Fibroblast of skin of back (primary cell): ENCODE data around the gene TNRC6C.
A peak's percentile ranks its signal among the peaks of the same experiment; 100 is the strongest.

ENCODE experiments used
- DNase-seq: peaks from one replicate; pipeline ENCODE4 v3.0.0-alpha.2; 2013

TNRC6C gene

DNA sequence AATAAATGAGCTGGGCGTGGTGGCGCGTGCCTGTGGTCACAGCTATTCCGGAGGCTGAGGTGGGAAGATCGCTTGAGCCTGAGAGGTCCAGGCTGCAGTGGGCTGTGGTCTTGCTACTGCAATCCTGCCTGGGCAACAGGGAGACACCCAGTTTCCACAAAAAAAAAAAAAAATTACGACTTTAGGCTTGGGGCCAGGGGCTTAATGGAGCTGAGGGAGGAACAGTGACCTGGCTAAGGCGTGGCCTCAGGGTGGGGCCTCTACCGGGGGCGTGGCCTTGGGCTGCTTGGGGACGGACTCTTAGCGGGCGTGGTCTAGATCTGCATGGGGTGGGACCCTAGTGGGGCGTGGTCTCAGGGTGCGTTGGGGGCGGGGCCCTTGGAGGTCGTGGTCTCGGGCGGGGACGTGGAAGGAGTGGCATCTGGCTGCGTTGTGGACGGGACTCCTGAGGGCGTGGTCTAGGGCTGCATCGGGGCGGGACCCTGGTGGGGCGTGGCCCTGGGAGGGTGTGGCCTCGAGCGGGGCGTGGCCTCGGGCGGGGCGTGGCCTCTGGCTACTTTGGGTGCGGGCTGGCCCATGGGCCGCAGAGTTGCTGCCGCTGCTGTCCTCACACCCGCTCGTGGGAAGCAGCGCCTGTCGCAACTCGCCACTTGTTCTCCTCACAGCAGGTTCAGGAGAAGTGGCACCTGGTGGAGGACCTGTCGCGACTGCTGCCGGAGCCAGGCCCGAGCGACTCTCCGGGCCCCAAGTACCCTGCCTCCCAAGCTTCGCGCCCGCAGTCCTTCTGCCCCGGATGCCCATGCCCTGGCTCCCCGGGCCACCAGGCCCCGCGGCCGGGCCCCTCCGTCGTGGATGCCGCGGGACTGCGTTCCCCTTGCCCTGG is 181.9 kb downstream of the TNRC6C start:
- DNase-seq: peak; percentile 58

DNA sequence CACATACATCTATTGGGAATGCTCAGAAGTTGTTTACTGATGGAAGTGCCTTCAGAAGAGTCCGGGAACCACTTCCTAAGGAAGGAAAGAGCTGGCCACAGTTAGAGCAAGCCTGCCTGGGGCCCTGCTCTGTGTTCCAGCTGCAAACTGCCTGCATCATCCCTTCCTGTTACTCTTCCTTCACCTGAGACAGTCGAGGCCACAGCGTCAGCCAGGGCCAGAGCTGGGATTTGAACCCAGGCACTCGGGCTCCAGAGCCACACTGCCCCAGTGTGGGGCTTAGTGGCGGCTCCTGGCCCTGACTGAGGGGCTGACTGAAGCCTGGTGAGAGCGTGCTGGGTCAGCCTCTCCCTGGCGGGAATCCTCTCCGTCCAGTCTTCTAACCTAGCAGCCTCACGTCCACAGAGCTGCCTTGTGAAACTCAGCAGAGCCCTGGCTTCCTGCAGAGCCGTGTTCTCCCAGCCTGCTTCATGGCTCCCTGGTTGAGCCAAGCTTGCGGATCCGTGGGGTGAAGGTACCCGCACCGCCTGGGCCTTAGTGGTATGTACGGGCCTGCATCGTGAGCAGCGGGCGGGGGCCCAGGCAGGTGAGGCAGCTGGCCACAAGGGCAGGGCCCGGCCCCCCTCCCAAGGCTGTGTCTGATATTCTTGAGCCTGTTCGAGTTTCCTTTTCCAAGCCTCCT is 183.1 kb downstream of the TNRC6C start:
- no peak for DNase-seq

DNA sequence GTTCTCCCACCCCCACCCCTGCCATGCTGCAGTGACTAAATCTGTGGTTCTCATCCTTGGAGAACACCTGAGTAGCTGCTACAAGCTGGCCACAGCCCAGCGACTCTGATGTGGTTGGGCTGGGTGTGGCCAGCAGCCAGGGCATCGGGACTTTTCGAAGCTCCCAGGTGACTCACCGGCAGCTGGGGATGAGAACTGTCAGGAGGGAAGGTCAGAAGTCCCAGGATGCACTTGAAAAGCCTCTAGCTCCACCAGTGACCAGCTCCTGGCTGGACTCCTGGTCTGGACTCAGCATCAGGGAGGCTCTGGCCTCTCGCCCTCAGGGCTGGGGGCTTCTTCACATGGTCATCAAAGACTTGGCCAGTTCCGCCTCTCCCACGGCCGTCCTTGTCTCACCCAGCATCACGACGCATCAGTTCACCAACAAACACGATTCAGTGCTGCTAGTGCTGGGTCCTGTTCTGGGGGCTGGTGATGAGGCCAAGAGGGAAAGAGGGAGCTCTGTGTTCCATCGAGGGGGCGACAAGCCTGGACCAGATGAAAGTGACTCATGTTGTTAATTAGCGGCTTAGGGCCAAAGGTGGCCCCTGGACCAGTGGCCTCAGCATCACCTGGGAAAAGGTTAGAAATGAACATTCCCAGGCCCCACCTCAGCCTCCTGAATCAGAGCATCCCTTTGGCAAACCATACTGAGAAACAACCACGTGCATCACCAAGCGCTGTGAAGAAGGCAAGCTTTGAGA is 183.8 kb downstream of the TNRC6C start:
- DNase-seq: peak; percentile 24

DNA sequence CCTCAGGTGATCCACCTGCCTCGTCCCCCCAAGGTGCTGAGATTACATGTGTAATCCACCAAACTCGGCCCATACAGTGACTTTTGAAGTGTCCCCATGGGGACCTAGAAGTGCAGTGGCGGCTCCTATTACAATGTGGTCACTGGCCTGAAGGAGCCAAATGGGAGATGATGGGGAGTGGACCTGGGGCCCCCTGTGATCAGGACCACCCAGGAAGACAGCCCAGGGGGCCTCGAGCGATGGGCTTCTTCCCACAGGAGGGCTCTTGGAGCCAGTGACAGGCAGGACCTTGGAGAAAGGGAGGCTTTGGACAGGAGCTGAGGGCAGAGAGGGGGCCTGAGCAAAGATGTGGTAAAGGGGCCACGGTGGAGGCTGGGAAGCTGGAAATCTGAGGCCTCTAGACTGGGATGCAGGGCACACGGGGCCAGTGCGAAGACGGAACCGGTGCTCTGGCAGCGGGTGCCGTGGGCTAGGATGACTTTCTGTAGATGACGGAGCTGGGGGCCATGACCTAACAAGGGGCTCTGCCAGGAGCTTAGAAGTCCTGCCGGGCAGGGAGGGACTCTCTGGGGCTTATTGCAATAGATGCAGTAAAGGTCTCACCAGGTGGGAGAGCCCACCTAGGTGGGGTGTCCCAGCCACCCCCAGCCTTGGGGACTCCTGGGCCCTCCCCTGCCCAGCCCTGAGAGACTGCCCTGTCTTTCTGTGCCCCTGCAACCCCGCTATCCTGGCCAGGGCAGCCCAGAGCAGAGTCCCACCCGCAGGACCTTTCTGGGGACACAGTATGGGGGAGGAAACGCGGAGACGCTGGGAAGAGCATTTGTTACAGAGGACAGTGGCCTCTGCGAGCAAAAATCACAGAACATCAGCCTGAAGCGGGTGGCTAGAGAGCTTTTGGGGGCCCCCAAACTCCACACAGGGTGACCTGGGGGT is 185.0 kb downstream of the TNRC6C start:
- no peak for DNase-seq

DNA sequence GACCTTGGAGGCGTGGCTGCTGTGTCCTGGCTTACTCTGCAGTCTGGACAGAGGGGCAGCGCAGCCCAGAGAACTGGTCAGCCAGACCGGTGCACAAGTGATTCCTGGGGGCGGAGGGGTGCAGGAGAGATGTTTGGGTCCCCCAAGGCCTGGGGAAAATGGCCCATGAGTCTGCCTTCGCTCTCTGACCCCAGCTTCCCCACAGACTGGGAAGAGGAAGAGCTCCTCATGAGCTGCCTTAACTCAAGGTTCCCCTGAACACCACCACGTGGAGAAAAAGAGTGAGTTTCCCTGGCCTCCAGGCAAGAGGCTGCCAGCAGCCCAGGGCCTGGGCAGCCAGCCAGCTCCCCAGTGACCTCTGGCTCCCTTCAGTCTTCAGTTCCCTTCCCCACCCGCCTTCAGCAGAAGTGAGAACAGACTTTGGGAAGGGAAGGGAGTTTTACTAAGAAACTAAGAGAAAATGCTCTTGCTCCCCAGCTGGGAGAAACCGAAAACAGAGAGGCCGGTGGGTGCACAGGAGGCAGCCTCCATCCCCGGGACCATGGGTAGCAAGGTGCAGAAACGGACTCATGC is 185.7 kb downstream of the TNRC6C start:
- DNase-seq: peak; percentile 34

DNA sequence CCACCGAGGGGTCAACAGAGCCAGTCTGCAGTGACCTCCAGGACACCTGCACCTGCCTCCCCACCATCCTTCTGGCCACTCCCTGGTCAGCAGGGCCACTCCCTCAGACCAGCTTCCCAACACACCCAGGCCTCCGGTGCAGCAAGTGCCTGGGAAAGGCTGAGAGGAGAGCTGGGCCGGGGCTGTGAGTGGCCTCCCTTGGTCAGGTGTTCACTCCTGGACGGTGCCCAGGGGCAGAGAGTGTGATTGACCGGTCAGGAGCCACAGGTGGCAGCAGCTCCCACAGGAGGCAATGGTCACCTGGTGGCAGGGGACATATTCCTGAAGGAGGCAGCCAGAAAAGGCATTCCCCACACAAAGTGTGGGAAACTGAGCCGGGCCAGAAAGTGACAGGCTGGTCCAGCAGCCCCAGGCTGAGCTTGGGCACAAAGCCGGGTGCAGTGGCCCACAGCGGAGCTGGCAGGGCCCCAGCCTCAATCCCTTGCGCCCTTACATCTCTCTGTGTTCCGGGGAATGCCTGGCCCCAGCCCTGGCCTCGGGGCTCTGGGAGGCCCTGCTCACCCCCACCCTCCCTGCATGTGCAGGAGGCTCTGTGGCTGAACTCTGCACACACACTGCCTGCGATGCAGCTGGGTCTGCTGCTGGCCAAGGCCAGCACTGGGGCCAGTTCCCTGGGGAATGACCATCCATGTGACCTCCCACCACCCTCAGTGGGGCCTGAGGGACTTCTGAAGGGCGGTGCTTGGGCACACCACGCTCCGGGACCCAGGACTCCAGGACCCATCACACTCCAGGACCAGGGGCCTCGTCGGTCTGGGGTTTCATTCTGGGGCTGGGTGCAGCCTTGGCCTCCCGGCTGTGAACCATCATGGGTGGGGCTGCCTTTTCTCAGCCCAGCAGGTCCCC is 186.5 kb downstream of the TNRC6C start:
- no peak for DNase-seq

DNA sequence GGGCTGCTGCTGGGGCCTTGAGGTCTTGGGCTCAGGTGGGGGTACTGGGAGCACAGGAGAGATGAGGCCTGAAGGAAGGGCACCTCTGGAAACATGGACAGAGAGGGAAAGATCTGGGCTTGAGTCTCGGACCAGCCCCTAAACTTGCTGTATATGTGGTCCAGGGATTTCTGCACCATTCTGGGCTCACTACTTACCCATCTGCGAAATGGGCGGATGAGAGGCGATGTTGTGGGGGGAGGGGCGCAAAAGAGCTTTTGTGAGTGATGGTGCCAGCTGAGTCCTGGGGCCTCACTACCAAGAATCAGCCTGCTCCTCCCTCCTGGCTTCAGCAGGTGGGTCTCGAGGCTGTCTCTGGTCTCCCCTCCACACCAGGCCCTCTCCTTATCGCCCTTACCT is 188.0 kb downstream of the TNRC6C start:
- no peak for DNase-seq

DNA sequence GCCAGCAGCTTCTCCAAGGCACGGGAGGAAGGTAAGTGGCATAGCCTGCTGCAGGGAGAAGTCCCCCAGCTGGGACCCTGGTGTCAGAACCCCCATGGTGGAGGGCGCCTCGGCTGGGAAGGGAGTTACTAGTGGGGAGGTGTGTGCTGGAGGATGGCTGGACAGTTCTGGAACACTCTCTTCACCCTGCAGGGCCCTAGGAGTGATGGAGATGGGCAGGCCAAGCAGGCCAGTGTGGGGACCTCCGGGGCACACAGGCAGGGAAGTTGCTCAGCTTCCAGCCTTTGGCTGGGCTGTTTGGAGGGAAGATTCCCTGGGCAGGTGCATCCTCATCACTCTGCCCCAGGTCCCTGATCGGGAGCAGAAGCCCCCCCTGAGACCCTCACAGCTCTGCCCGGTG is 188.4 kb downstream of the TNRC6C start:
- no peak for DNase-seq

DNA sequence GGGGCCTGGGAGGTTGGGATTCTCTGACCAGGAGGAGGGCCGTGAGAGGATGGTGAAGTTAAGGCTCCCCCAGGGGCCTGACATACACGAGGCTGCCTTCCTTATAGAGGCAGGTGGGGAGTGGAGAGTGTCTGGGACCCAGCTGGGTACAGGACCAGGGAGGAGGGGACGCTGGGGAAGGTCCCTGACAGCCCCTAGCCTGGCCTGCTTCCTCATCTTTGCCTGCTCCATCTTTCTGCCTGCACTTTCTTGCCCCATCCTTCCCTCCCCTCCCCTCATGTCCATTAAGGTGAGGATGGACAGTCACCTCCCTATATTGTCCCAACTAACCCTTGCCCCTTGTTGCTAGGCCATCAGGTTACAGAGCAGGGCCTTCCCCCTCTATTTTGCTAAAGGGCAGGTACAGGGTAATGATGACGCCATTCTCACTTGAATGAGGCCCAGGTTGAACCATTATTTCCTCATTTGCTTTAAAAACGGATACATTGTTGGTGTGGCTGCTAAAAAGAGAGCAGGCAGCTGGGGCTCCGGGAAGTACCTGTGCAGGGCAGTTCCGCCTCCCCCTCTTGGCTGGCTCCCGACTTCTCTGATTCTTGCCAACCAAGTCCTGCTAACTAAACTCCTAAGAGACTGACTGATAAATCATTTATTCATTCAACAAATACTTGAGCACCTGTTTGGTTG is 189.0 kb downstream of the TNRC6C start:
- DNase-seq: no peak

DNA sequence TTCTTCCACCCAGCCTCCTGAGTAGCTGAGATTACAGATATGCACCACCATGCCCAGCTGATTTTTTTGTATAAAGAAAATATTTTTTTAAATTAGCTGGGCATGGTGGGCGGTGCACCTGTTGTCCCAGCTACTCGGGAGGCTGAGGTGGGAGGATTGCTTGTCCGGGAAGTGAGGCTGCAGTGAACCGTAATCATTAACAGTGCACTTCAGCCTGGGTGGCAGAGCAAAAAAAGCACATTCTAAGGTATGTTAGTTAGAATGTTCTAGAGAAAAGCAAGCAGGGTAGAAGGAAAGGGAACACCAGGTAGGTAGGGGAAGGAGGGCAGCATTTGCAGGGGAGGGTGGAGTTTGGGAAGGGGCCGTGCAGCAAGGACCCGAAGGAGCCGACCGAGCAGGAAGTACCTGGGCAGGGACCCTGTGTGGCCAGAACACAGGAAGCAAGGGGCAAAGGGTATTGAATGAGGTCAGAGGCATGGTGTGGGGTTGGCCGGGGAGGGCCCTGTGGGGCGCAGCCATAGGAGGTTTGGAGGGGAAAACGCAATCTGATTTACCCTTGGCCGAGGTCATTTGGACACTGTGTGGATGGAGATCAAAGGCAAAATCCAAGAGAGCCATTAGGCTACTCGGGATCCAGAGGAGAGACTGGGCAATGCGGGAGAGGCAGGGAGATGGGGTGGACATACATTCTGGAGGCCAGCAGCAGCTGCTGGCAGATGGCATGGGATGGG is 189.9 kb downstream of the TNRC6C start:
- DNase-seq: no peak

DNA sequence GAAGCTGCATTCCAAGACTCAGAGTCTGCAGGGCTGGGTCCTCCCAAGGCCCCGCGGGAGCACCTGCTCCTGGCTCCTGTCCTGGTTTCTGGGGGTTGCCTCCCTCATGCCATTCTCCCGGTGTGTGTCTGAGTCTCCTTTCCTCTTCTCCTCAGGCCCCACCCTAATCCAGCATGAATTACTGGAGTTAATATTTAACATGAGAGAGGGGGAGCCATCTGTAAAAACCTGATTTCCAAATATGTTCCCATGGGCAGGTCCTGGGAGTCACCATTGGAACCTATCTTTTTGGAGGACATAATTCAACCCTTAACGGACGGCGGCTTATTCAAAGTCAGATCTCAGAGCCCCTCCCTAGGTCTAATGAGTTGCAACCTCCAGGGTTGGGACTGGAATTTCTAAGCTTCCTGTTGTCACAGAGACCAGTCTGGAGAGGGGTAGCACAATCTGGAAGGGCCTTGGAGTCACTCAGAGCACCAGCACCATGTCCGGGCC is 193.1 kb downstream of the TNRC6C start:
- DNase-seq: no peak

DNA sequence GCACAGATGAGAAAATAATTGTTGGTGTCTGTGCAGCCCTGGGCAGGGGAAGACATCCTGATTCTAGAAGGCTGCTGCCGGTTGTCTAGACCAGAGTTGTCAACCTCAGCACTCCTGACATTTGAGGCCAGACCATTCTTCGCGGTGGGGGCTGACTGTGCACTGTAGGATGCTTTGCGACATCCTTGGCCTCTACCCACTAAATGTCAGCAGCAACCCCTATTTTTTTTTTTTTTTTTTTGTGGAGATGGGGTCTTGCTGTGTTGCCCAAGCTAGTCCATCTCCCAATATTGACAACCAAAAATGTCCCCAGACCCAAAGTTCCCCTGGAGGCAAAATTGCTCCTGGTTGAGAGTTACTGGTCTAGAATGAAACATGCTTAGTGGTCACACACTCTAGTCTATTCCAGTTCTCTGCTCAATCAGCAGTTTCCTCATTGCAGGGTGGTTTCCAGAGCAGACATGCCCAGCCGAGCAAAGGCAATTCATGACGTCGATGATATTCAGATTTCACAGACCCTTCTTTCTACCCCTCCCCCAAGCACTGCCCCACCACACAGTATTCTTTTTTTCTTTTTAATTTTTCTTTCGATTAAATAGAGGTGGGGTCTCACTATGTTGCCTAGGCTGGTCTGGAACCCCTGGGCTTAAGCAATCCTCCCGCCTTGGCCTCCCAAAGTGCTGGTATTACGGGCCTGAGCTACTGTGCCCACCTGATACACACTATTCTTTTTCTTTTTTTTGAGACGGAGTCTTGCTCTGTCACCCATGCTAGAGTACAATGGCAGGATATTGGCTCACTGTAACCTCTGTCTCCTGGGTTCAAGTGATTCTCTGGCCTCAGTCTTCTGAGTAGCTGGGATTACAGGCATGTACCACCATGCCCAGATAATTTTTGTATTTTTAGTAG is 196.7 kb downstream of the TNRC6C start:
- no peak for DNase-seq
